Activated naive CD4-positive, alpha-beta T cell treated with anti-CD3 and anti-CD28 coated beads for 36 hours (primary cell): ENCODE data around the gene SPNS3. TPM values are rescaled to one million over a fixed set of nuclear protein-coding genes. Genes with fewer than 3 reads are reported as not detected.

Source experiments
- CTCF ChIA-PET: fragments of 350-600 bp; sonication (Branson Sonifier 250); formaldehyde crosslinking; loops from one replicate; lab custom pipeline; 2021; ENCODE audit warnings: antibody characterized with exemption; lab: Charles Lee
- DNase-seq: peaks from one replicate; pipeline ENCODE4 v3.0.0-alpha.2; 2020
- H3K27ac Mint-ChIP-seq: one replicate; pipeline ENCODE4 v1.8.0; 2021; ENCODE audit warnings: mild to moderate bottlenecking, mixed read lengths
- H3K27me3 Mint-ChIP-seq: one replicate; pipeline ENCODE4 v1.8.0; 2021; ENCODE audit warnings: low read depth, mixed read lengths
- H3K36me3 Mint-ChIP-seq: one replicate; pipeline ENCODE4 v1.8.0; 2021; ENCODE audit warnings: low read depth, mixed read lengths
- H3K4me1 Mint-ChIP-seq: one replicate; pipeline ENCODE4 v1.8.0; 2021; ENCODE audit warnings: low read depth, mixed read lengths
- H3K4me3 Mint-ChIP-seq: one replicate; pipeline ENCODE4 v1.8.0; 2021; ENCODE audit warnings: mild to moderate bottlenecking, moderate library complexity, mixed read lengths
- H3K9me3 Mint-ChIP-seq: one replicate; pipeline ENCODE4 v1.8.0; 2021; ENCODE audit warnings: mixed read lengths
- intact Hi-C: fragments of 100-400 bp; cut with micrococcal nuclease; formaldehyde crosslinking; loops from one replicate; pipeline ENCODE4 v1.15.1; 2023
- total RNA-seq, 2 experiments: library from RNA; stranded (reverse); gene quantifications; one replicate each; pipeline ENCODE4 v1.2.3, GENCODE V29; 2021

The SPNS3 gene
- total RNA-seq, 2 experiments from 2014 or later, result 17.7 to 20.4 TPM

DNA sequence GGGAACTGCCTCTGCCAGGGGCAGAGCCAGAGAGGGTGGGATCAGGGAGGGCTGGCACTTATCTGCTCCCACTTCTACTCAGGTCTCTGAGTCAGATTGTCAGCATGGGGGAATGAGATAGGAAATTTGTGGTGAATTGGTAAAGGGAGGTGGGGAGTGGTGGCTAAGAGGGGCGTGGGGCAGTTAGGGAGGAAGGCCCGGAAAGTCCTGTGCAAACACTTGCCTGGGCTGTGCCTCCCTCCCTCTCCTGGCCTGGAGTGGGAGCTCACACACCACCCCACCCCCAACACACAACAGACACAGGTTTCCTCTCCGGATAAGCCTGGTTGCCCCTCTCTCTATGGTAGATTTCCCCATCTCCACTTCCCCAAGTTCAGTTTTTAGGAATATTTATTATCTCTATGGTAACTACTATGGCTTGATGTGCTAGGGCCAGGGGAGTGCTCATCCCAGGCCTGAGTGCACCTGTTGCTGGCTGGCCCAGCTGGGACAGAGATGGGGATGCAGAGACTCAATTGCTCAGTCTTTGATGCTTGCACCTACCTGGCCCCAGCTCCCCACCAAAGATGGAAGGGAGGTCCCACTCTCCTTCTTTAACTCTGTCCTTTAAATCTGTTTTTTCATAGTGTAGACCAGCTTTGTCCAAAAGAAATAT lies 67.7 kb downstream of the SPNS3 start:
- H3K27ac Mint-ChIP-seq, result no peak overlapping the region
- no peak overlapping the region for H3K4me3 Mint-ChIP-seq
- H3K36me3 Mint-ChIP-seq, result no peaks in the 10 kb centered on the region
- H3K27me3 Mint-ChIP-seq, result peaks cover 34% of the 10 kb centered on the region
- CTCF ChIA-PET, result interaction anchor here (0.6 to 1.1 kb wide), 2 partner anchors 25 to 81 kb away, joined by 3 read pairs; no protein-coding TSS in a partner anchor
- no peak for DNase-seq
- intact Hi-C loops, result loop anchor here (5.0 kb wide), 1 partner anchor 79 kb away; no protein-coding TSS in a partner anchor
- H3K4me1 Mint-ChIP-seq, result peaks cover 19% of the 10 kb centered on the region
- no peaks in the 10 kb centered on the region for H3K9me3 Mint-ChIP-seq

DNA sequence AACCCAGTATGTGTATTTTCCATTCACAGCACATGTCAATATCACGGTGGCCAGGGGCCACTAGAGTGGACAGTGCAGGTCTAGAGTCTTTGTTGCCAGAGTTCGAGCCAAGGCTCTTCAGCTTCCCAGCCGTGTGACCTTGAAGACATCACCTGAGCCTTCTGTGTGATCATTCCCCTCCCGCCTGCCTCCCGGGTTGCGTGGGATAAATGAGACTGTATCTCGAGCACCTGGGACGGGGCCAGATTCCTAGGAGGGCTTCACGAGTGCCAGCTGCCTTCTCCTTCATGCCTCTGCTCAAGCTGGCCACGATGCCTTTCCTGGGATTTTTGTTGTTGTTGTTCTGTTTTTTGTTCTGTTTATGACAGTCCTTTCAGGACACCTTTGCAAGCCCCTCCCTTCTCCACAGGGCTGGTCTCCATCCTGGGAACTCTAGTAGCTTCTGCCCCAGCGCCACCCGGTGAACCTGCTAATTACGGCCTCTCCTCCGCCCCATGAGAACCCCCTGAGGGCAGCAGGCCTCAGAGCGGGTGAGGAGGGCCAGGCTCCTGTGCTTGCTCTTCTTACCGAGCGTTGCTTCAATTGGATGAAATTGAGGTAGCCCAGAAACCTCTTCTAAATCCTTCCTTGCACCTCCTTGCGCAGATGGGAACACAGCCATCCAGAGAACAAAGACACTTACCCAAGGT lies 68.9 kb downstream of the SPNS3 start:
- CTCF ChIA-PET, result no interaction called here
- H3K27me3 Mint-ChIP-seq, result peaks cover 34% of the 10 kb centered on the region
- no peaks in the 10 kb centered on the region for H3K9me3 Mint-ChIP-seq
- no peak for DNase-seq
- no peak overlapping the region for H3K4me3 Mint-ChIP-seq
- H3K27ac Mint-ChIP-seq, result no peak overlapping the region
- peaks cover 19% of the 10 kb centered on the region for H3K4me1 Mint-ChIP-seq
- no peaks in the 10 kb centered on the region for H3K36me3 Mint-ChIP-seq
- intact Hi-C loops, result loop anchor here (5.0 kb wide), 1 partner anchor 80 kb away; no protein-coding TSS in a partner anchor

DNA sequence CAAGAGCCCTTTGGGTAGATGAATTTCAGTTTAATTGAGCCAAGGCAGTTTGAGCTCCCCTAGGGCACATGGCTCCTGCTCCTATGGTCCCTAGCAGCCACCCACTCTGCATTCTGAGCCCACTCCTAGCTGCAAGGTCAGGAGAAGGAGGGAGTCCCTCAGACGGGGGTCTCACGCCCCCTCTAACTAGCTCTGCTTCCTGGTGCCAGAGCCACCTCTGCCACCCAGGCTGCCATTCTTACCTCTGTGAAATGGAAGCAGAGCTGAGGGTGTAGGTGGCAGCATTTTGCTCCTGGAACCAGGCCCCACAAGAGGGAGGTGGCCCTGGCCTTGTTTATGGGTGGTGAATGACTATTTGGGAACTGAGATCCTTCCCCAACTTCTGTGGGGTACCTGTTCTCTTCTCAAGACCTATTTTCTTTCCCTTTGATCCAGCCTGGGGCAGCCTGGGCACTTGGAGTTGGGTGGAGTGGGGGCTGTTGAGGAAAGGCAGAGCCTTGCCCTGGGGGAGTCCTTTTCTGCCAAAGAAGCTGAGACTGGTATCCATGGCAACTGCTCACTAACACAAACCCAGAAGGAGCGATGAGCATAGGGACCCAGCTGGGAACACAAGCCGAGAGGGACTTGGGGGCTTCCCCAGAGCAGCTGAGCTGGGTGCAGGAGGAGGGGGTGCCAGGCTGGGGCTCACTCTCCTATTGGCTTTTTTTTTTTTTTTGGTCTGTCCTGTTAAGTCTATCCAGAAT lies 69.7 kb downstream of the SPNS3 start:
- H3K4me3 Mint-ChIP-seq, result no peak overlapping the region
- no peak overlapping the region for H3K27ac Mint-ChIP-seq
- peaks cover 34% of the 10 kb centered on the region for H3K27me3 Mint-ChIP-seq
- intact Hi-C loops, result loop anchor here (5.0 kb wide), 1 partner anchor 81 kb away; no protein-coding TSS in a partner anchor
- CTCF ChIA-PET, result no interaction called here
- DNase-seq, result no peak
- H3K36me3 Mint-ChIP-seq, result no peaks in the 10 kb centered on the region
- H3K4me1 Mint-ChIP-seq, result peaks cover 19% of the 10 kb centered on the region
- no peaks in the 10 kb centered on the region for H3K9me3 Mint-ChIP-seq

DNA sequence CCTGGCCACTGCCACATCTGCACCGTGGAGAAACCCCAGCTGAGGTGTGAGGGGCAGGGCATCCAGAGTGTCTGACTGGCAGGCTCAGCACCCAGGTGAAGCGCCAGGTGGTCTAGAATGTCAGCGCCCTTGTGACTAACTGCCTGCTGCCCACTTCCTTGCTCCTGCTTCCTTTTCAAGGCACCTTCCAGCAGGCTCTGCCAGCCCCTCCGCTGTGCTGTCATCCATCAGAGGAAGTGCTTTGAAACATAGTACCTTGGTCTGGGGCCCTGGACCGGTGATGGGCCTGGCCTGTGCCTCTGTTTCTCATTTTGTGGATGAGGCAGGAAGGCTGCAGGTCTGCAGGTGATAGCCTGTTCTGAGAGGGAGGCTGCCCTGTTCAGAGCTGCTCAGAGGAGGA lies 70.4 kb downstream of the SPNS3 start:
- DNase-seq, result no peak

DNA sequence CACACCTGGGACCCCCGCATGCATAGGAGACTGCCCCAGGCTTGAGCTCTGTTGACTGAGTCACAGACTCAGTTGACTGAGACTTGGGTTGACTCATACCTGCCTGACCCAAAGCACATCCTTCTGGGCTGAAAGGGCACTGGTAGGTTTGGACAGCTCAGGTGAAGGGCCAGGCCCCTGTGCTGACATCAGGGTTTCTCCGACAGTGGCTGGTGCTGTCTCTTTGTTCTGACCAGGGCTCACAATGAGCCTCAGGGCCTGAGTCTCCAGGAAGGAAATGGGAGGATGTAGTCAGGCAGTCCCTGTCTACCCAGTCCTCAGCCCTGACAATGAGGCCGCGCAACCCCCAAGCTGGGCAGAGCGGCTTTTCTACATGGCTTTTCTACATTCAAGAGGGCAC lies 71.4 kb downstream of the SPNS3 start:
- Mint-ChIP-seq H3K27ac (no peak overlapping the region), H3K36me3 (no peaks in the 10 kb centered on the region), H3K4me3 (no peak overlapping the region), H3K4me1 (peaks cover 24% of the 10 kb centered on the region), H3K27me3 (peaks cover 26% of the 10 kb centered on the region), H3K9me3 (no peaks in the 10 kb centered on the region)
- intact Hi-C loops, result no loop called here
- DNase-seq, result no peak
- CTCF ChIA-PET, result interaction anchor here (1.0 kb wide), 1 partner anchor 83 kb away, joined by 3 read pairs; no protein-coding TSS in a partner anchor

More for the DNA sequence above, 70.4 kb downstream of the SPNS3 start:
- intact Hi-C loops, result loop anchor here (5.0 kb wide), 1 partner anchor 82 kb away; no protein-coding TSS in a partner anchor
- Mint-ChIP-seq H3K36me3 (no peaks in the 10 kb centered on the region), H3K4me1 (peaks cover 25% of the 10 kb centered on the region), H3K4me3 (no peak overlapping the region), H3K9me3 (no peaks in the 10 kb centered on the region), H3K27ac (no peak overlapping the region), H3K27me3 (peaks cover 34% of the 10 kb centered on the region)
- CTCF ChIA-PET, result interaction anchor here (1.0 kb wide), 1 partner anchor 82 kb away, joined by 3 read pairs; no protein-coding TSS in a partner anchor

DNA sequence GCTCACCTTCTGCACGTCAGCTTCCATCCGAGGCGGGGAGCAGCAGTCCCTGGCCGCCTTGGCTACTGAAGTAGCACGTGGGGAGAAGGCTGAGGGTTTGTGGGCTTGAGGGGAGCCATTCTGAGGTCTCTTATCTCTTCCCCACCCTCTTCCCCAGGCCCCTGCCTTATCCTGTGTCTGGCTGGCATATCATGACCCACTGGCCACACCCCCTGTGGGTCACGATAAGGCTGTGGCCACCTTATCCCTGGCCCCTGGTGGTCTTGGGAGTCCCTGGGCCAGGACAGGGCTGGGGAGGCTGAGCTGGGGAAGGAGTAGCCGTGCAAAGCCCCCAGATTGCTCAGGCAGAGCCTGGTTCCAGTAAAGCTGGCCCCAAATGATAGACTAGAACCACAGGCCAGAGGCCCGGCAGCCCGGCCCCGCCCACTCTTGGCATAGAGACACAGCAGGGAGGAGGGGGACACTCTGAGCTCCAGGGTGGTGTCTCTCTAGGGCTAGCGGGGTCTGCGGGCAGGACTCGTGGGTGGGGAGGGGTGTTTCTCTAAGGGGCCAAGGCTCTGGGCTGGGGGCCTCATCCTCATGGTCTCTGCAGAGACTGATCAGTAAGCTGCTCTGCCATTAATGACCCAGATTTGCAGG lies 72.6 kb downstream of the SPNS3 start:
- no peak overlapping the region for H3K27ac Mint-ChIP-seq
- DNase-seq, result no peak
- CTCF ChIA-PET, result no interaction called here
- peaks cover 17% of the 10 kb centered on the region for H3K4me1 Mint-ChIP-seq
- no peaks in the 10 kb centered on the region for H3K36me3 Mint-ChIP-seq
- no peaks in the 10 kb centered on the region for H3K9me3 Mint-ChIP-seq
- intact Hi-C loops, result no loop called here
- peaks cover 15% of the 10 kb centered on the region for H3K27me3 Mint-ChIP-seq
- H3K4me3 Mint-ChIP-seq, result no peak overlapping the region

DNA sequence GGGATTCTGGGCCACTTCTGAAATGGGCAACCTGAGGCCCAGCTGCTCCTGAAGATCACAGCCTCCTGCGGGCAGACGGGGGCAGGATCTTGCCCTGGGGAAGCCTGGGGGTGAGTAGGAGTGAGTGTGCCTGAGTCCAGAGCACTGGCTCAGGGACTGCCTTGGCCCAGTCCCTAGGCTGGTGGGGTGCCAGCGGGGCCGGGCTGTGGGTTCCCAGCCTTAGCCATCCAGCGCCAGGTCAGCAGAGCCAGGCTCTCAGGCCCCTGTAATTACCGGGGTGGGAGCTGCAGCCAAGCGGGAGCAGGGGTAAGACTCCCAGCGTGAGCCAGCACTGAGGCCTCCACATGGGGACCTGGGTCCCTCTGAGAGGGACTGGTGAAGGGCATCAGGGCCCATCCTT lies 73.2 kb downstream of the SPNS3 start:
- Mint-ChIP-seq H3K4me1 (peaks cover 14% of the 10 kb centered on the region), H3K27ac (no peak overlapping the region), H3K9me3 (no peaks in the 10 kb centered on the region), H3K36me3 (no peaks in the 10 kb centered on the region), H3K4me3 (no peak overlapping the region), H3K27me3 (peaks cover 9% of the 10 kb centered on the region)
- CTCF ChIA-PET, result no interaction called here
- no peak for DNase-seq
- intact Hi-C loops, result no loop called here

DNA sequence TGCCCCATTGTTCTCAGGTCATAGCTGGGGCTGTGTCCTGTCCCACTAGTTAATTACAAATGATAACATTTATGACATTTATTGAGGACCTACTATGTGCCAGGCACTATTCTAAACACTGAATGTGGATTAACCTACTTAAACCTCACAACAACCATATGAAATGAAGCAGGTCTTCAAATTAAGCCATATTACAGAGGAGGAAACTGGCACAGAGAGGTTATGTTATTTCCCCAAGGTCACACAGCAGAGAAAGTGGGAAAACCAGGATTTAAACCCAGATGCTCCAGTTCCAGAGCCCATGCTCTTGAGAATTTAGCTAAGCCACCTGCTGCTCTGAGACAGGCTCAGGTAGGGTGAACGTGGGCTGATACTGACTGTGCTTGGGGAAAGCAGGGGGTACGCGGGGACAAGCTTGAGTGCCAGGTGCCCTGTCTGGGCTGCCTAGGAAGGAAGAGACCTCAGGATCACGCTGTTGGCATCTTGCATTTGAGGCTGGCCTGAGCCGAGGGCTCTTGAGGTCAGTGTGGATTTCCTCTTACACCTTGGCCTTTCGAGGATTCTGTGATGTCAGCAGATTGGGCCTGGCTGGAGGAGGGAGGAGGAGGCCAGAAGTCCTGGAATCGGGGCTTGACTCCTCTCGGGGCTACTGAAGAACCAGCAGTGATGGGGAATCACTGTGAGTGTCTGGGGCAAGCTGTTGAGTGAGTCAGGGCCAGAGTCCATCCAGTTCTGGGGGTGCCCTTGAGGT lies 73.8 kb downstream of the SPNS3 start:
- intact Hi-C loops, result no loop called here
- H3K4me3 Mint-ChIP-seq, result no peak overlapping the region
- H3K27me3 Mint-ChIP-seq, result peaks cover 7% of the 10 kb centered on the region
- no peak for DNase-seq
- CTCF ChIA-PET, result no interaction called here
- H3K9me3 Mint-ChIP-seq, result no peaks in the 10 kb centered on the region
- no peaks in the 10 kb centered on the region for H3K36me3 Mint-ChIP-seq
- H3K27ac Mint-ChIP-seq, result no peak overlapping the region
- H3K4me1 Mint-ChIP-seq, result peaks cover 14% of the 10 kb centered on the region

DNA sequence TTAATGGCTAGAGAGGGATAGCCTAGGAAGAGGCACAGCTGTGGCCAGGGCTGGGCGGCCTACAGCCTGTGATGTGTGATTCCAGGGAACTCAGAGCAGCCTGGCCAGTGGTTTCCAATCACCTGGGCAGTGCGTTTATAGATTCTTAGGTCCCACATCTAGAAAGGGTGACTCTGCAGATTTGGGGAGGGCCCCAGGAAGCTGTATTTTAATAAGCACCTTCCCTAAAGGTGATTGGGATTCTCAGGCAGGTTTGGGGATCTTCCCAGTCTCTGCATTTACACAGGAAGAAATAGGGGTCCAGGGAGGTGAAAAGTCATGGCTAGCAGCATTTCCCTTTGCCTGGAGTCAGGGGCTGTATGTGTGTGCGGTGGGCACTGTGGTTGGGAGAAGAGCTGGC lies 74.5 kb downstream of the SPNS3 start:
- Mint-ChIP-seq H3K4me3 (no peak overlapping the region), H3K27ac (no peak overlapping the region), H3K9me3 (no peaks in the 10 kb centered on the region), H3K27me3 (peaks cover 2% of the 10 kb centered on the region), H3K4me1 (peaks cover 14% of the 10 kb centered on the region), H3K36me3 (no peaks in the 10 kb centered on the region)
- no peak for DNase-seq
- CTCF ChIA-PET, result interaction anchor here (0.6 kb wide), 1 partner anchor 127 kb away, joined by 3 read pairs; no protein-coding TSS in a partner anchor
- intact Hi-C loops, result no loop called here

DNA sequence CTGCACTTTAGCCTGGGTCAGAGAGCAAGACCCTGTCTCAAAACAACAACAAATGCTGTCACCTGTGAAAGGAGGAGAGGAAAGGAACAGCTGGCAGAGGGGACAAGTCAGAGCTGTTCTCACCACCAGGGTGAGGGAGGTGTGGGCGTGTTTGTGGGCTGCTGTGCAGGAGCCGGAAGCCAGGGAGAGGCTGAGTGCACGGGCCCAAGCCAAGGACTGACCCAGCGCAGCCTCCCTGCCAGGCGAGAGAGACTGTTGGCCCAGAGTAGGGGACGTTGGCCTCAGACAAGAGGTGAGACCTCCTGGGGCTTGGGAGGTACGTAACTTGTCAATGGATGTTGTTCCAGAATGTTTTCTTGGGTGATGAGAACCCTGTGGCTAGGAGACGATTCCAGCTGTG lies 75.7 kb downstream of the SPNS3 start:
- peaks cover 12% of the 10 kb centered on the region for H3K4me1 Mint-ChIP-seq
- H3K36me3 Mint-ChIP-seq, result no peaks in the 10 kb centered on the region
- H3K4me3 Mint-ChIP-seq, result no peak overlapping the region
- H3K27ac Mint-ChIP-seq, result no peak overlapping the region
- H3K27me3 Mint-ChIP-seq, result no peaks in the 10 kb centered on the region
- no peaks in the 10 kb centered on the region for H3K9me3 Mint-ChIP-seq
- peak; percentile 24 for DNase-seq
- CTCF ChIA-PET, result interaction anchor here (0.7 to 1.3 kb wide), 2 partner anchors 89 to 310 kb away, joined by 3 read pairs; no protein-coding TSS in a partner anchor
- intact Hi-C loops, result no loop called here

DNA sequence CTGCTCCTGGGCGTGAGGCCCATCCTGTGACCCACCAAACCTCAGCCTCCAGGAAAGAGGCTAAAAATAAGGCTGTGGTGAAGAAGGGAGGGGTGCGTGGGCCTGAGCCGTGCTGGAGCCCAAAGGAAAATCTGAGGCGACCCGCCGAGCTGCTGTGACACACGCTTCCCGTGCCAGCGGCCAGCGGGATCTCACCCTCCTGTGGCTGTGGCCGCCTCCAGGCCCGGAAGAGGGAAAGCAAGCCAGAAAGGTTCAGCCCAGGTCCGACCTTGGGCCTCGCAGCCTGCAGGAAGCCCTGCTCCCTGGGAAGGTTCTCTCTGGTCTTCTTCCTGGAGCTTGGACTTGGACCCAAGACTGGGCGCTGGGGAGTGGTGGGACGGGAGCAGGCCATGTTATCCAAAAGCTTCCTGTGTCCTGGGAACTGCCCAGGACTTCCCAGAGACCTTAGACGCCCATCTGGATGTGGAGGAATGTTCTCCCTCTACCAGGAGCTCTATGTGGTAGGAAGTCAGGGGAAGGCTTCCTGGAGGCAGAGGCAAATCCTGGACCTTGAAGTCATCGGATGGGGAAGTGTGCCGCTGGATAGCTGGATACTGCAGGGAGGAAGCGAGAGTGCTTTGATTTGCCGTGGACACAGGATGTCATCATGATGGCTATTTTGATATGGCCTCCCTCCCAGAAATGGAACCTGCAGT lies 76.3 kb downstream of the SPNS3 start:
- Mint-ChIP-seq H3K36me3 (no peaks in the 10 kb centered on the region), H3K9me3 (no peaks in the 10 kb centered on the region), H3K27me3 (no peaks in the 10 kb centered on the region), H3K4me3 (no peak overlapping the region), H3K27ac (no peak overlapping the region), H3K4me1 (peaks cover 12% of the 10 kb centered on the region)
- intact Hi-C loops, result no loop called here
- no peak for DNase-seq
- CTCF ChIA-PET, result interaction anchor here (0.6 to 1.3 kb wide), 2 partner anchors 88 to 89 kb away, joined by 3 read pairs; no protein-coding TSS in a partner anchor
